Loucy (cell line): ENCODE results near the gene KIF2B.

Source experiments
- CTCF ChIP-seq: fragments of 200-600 bp; sonication (generic); conservative IDR thresholded peaks from 2 replicates; pipeline ENCODE4 v1.5.1; 2014; ENCODE audit warnings: mild to moderate bottlenecking, antibody characterized with exemption, low read length
- EZH2phosphoT487 ChIP-seq: fragments of 200-600 bp; IDR thresholded peaks from 2 replicates; pipeline ENCODE4 v1.6.1; 2018; ENCODE audit warnings: antibody characterized with exemption, mild to moderate bottlenecking, moderate library complexity, borderline replicate concordance

- TF ChIP-seq CTCF (no peak), EZH2phosphoT487 (no peak)
Measured at GRCh38 chr17:53794875-53795274, 27.9 kb upstream of the KIF2B start.
